ENCODE results near the gene TBX5.
A peak's percentile ranks its signal among the peaks of the same experiment; 100 is the strongest.

Gene TBX5

GRCh38 chr12:114405519-114406271 is at the start of gene TBX5:
Gene TBX5, minus strand, starts transcription at chr12:114406144. Its CDS starts 2,246 bp downstream, at chr12:114403898.
- in situ Hi-C loops (cut with MboI; ENCODE audit: low sequenced_read_pairs, unreplicated experiment) = loop anchor here (25.0 kb wide), 1 partner anchor 943 kb away; the partner anchor contains the start of gene LHX5
- DNase-seq (ENCODE audit: low spot score) = peak; percentile 26
- TF ChIP-seq CTCF (IDR thresholded peaks at IDR 0.05; ENCODE audit: borderline replicate concordance, control extremely low read depth, extremely low read depth, insufficient read depth, missing control alignments) = no peak

DNA sequence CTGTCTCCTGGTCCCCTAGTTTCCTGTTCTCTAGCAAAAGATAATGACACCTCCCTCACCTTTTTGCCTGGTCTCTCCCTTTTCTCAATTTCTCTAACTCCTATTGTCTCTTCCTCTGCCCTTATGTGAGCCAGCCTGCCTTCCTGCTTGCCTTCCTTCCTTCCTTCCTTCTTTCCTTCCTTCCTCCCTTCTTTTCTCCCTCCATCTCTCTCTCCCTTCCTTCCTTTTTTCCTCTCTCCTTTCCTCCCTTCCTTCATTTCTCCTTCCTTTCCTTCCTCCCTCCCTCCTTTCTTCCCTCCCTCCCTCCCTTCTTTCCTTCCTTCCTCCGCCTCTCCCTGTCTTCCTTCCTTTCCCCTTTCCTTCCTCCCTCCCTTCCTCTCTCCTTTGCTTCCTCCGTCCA is 45.7 kb upstream of the TBX5 start:
- in situ Hi-C loops (cut with MboI; ENCODE audit: low sequenced_read_pairs, unreplicated experiment) = no loop called here
- no peak for DNase-seq (ENCODE audit: low spot score)
- TF ChIP-seq CTCF (IDR thresholded peaks at IDR 0.05; ENCODE audit: borderline replicate concordance, control extremely low read depth, extremely low read depth, insufficient read depth, missing control alignments) = no peak

DNA sequence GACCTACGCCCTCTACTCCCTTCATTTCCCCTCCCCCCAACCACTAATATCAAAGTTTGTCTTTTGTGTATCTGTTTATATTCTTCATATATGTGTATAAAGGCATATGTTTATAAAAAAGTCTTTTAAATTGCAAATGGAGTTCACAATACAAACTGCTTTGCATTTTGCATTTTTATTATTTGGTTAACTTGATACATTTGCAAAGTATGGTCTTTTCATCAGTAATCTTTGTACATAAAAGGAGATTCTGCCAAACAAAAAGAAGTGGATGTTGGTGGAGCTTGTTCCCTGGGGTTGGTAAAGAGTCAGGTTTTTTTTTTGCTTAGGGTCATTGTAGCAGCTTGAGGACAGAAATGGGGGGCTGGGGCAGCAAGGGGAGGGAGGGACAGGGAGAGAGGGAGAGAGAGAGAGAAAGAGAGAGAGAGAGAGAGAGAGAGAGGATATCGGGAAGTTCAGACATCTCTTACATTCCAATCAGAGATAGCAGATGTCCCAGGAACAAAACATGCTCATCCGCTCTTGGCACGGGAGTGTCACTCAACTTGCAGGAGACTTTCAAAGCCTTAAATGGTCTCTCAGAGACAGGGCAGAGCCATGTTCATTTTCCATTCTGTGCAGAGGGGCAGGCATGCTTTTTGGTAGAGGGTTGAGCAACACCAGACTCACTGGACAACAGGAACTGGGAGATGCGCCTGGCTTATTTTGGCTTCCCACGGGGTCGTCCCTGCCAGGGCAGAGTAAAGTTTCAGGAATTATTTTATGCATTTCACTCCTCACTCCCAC is 44.8 kb upstream of the TBX5 start:
- no peak for TF ChIP-seq CTCF (IDR thresholded peaks at IDR 0.05; ENCODE audit: borderline replicate concordance, control extremely low read depth, extremely low read depth, insufficient read depth, missing control alignments)
- in situ Hi-C loops (cut with MboI; ENCODE audit: low sequenced_read_pairs, unreplicated experiment) = no loop called here
- no peak for DNase-seq (ENCODE audit: low spot score)

DNA sequence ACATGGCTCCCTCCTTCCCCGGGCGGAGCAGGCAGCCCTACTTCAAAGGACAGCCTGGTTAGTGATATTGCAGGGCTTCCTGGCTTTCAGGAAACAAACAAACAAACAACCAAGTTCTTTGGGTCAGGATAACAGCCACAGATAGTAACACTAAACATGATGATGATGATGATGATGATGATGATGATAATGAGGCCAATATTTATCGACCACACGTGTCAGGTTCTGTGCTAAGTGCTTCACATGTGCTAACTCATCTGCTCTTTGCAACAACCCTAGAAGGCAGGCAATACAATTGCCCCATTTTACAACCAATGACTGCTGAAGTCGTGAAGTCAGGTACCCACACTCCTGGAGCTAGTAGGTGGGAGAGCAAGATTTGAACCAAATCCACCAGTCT is 44.1 kb upstream of the TBX5 start:
- in situ Hi-C loops (cut with MboI; ENCODE audit: low sequenced_read_pairs, unreplicated experiment) = no loop called here
- no peak for DNase-seq (ENCODE audit: low spot score)
- no peak for TF ChIP-seq CTCF (IDR thresholded peaks at IDR 0.05; ENCODE audit: borderline replicate concordance, control extremely low read depth, extremely low read depth, insufficient read depth, missing control alignments)

GRCh38 chr12:114448618-114448933 is 42.6 kb upstream of the TBX5 start:
- in situ Hi-C loops (cut with MboI; ENCODE audit: low sequenced_read_pairs, unreplicated experiment) = no loop called here

More at GRCh38 chr12:114448618-114448933, 42.6 kb upstream of the TBX5 start:
- no peak for TF ChIP-seq CTCF (IDR thresholded peaks at IDR 0.05; ENCODE audit: borderline replicate concordance, control extremely low read depth, extremely low read depth, insufficient read depth, missing control alignments)
- no peak for DNase-seq (ENCODE audit: low spot score)

Measured in GM13976 (cell line).